ENCODE measurements around the gene DOCK3. TPM values are rescaled to one million over a fixed set of nuclear protein-coding genes. Genes with fewer than 3 reads are reported as not detected.
"Not testable (repeated sequence)": the region's sequence is repeated elsewhere in the genome, so short reads cannot be mapped to it uniquely, and the experiment has no call there.

DOCK3 gene
- polyA plus RNA-seq, 1 donor, result 2.1 TPM

DNA sequence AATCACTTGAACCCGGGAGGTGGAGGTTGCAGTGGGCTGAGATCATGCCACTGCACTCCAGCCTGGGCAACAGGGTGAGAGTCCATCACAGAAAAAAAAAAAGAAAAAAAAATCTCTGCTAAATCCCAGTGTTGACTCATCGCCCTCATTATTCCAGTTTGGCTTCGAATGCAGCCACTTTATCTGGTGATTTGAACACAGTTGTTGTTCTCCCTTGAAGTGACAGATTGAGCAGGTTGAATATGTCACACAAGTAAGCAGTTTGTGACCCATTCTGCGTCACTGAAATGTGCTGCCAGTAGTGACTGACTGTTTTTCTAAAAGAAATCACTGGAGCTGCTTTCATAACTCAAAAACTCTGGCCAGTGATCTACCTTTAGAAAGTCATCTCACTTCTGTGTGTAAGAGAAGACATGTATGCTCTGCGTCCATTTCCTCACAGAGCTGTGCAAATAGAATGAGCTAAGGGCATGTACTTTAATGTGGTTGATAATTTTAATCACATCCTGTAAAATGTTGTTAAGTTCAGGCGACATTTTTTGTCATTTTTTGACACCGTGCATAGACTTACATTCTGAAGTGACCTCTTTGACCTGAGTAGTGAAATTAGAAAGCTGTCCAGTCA, 12.5 kb downstream of the DOCK3 start:
- no peak for DNase-seq

DNA sequence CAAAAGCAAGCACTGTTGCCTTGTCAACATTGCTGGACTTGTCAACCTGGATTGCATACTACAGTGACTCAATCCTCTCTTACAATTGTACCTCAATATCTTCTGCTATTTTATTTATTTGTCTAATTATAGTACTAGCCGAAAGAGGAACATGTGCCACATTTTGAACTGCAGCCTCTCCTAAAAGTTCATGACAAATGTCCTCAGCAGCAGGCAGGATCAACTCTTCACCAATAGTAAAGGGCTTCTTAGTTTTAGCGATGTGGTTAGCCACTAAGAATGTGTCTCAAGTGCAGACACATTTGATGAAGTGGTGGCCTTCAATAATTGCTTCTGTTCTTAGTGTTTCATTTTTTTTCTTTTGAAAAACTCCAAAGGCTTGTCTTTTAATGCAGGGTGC, 13.2 kb downstream of the DOCK3 start:
- DNase-seq, result no peak

DNA sequence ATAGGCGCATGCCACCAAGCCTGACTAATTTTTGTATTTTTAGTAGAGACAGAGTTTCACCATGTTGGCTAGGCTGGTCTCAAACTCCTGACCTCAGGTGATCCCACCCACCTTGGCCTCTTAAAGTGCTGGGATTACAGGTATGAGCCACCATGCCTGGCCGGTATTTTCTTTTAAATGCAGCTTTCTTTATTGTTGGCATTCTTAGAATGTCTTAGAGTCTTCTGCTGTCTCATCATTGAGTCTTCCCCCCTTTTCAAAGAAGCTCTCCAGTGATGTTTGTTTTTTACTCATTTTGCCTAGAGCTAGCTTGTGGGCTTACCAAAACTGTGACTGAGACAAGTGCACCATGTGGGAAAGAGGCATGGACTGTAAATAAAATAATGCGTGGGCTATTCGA, 13.9 kb downstream of the DOCK3 start:
- DNase-seq, result not testable (repeated sequence)

- DNase-seq, result no peak
These were observed 14.8 kb downstream of the DOCK3 start for GRCh38 chr3:50689558-50689957.

DNA sequence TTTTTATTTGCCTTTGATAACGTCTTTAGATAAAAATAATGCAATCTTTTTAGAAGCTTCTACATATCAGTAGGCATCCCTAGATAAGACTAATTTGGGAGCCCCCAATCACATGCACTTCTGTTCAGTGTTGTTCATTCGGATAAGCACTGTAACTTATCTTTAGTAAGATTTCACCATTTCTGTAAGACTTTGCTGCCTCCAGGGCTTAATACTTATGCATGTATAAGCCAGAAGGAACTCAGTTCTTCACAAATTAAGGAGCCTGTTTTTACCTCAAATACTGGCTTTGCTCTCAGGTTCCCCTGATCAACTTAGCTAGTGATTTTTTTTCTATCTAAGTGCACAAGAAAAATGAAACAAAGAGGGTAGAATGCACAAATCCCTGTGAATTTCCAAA, 20.3 kb downstream of the DOCK3 start:
- no peak for DNase-seq

DNA sequence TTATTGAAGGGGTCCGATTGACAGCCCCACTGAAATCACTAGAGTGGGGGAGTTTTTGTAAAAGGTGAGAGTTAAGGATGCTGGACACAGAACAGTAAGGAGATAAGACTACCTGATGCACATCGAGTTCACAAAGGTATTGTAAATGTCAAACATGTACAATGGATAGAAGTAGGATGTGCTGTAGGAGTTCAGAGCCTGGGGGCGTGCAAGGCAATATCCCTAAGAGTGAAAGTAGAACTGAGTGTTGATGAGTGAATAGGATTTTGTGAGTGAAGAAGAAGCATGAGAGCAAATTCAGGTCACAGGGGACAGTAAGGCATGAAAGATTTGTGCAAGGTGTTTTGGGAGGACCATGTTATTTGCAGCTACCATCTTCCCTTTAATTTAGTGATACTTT, 21.5 kb downstream of the DOCK3 start:
- no peak for DNase-seq

DNA sequence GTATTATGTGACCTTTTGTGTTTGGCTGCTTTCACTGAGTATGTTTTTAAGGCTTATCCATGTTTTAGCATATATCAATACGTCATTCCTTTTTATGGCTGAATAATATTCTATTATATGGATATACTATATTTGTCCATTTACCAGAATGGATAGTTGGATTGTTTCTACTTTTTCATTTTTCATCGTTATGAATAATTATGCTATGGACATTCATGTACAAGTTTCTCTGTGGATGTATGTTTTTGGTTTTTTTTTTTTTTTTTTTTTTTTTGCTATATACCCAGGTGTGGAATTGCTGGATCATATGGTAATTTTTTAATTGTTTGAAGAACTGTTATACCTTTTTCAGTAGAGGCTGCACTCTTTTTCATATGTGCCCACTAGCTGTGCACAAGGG, 23.5 kb downstream of the DOCK3 start:
- DNase-seq, result no peak

GRCh38 chr3:50708620-50709019, 33.9 kb downstream of the DOCK3 start:
- no peak for DNase-seq

GRCh38 chr3:50714946-50715345, 40.2 kb downstream of the DOCK3 start:
- DNase-seq, result no peak

DNA sequence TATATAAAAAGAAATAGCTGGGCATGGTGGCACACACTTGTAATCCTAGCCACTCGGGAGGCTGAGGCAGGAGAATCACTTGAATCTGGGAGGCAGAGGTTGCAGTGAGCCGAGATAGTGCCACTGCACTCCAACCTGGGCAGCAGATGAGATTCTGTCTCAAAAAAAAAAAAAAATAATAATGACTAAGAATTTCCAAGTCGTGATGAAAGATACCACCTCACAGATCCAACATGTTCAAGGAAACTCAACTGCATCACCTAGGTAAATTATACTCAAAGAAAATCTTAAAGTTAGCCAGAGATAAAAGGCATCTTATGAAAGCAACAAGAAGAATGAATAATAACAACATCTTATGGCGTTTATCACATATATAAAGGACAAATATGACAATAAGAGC, 50.1 kb downstream of the DOCK3 start:
- no peak for DNase-seq

DNA sequence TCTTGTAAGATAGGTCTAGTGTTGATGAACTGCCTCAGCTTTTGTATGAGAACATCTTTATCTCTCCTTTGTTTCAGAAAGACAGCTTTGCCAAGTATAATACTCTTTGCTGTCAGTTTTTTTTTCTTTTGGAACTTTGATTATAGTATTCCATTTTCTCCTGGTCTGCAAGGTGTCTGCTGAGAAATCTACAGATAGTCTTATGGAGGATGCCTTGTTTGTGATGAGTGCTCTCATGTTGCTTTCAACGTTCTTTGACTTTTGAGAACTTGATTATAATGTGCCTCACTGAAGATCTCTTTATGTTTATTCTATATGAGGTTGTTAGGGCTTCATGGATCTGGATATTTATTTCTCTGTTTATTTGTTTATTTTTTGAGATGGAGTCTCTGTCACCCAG, 60.3 kb downstream of the DOCK3 start:
- no peak for DNase-seq

GRCh38 chr3:50737193-50737905, 62.6 kb downstream of the DOCK3 start:
- no peak for DNase-seq

- DNase-seq, result no peak
These were observed 63.3 kb downstream of the DOCK3 start for GRCh38 chr3:50737906-50738598.

GRCh38 chr3:50743643-50744042, 68.9 kb downstream of the DOCK3 start:
- no peak for DNase-seq

GRCh38 chr3:50749822-50750221, 75.1 kb downstream of the DOCK3 start:
- DNase-seq, result no peak

- DNase-seq, result no peak
These were observed 84.3 kb downstream of the DOCK3 start for GRCh38 chr3:50759015-50759414.

DNA sequence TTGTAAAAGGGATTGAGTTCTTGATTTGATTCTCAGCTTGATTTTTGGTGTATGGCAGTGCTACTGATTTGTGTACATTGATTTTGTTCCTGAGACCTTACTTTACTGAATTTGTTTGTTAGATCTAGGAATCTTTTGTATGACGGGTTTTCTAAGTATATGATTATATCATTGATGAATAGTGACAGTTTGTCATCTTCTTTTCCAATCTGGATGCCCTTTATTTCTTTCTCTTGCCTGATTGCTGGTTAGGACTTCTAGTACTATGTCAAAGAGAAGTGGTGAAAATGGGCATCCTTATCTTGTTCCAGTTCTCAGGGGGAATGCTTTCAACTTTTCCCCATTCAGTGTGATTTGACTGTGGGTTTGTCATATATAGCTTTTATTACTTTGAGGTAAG, 103.0 kb downstream of the DOCK3 start:
- no peak for DNase-seq

DNA sequence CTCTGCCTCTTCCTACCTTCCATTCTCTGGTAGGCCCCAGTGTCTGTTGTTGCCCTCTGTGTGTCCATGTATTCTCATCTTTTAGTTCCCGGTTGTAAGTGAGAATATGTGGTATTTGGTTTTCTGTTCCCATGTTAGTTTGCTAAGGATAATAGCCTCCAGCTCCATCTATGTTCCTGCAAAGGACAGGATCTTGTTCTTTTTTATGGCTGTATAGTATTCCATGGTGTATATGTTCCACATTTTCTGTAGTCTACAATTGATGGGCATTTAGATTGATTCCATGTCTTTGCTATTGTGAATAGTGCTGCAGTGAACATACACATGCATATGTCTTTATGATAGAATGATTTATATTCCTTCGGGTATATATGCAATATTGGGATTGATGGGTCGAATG, 107.0 kb downstream of the DOCK3 start:
- DNase-seq, result not testable (repeated sequence)

DNA sequence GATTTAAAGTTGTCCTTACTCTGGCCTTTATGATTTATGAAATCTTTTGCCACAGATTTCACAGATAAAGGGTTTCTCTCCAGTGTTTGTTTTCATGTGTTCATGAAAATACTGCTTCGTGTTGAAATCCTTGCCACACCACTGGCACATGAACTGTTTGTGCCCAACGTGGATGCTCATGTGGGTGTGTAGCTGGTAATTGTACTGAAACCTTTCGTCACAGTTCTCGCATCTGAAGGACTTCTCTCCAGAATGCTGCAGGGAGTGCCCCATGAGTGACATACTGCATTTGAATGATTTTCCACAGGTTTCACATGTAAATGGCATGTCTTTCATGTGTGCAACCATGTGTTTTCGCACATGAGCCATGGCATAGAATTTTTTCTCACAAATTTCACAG, 111.9 kb downstream of the DOCK3 start:
- no peak for DNase-seq

- DNase-seq, result not testable (repeated sequence)
These were observed 116.2 kb downstream of the DOCK3 start for GRCh38 chr3:50790894-50791293.

DNA sequence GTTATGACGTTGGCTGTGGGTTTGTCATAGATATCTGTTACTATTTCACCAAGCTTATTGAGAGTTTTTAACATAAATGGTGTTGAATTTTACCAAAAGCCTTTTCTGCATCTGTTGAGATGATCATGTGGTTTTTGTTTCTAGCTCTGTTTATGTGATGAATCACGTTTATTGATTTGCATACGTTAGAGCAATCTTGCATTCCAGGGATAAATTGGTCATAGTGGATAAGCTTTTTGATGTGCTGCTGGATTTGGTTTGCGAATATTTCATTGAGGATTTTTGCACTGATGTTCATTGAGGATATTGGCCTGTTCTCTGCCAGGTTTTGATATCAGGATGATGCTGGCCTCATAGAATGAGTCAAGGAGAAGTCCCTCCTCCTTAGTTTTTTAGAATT, 117.8 kb downstream of the DOCK3 start:
- DNase-seq, result no peak

DNA sequence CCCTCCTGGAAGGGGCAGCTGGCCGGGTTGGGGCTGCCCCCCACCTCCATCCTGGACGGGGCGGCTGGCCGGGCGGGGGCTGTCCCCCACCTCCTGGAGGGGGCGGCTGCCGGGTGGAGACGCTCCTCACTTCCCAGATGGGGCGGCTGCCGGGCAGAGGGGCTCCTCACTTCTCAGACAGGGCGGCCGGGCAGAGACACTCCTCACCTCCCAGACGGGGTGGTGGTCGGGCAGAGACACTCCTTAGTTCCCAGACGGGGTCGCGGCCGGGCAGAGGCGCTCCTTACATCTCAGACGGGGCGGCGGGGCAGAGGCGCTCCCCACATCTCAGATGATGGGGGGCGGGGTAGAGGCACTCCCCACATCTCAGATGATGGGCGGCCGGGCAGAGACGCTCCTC, 129.1 kb downstream of the DOCK3 start:
- not testable (repeated sequence) for DNase-seq

DNA sequence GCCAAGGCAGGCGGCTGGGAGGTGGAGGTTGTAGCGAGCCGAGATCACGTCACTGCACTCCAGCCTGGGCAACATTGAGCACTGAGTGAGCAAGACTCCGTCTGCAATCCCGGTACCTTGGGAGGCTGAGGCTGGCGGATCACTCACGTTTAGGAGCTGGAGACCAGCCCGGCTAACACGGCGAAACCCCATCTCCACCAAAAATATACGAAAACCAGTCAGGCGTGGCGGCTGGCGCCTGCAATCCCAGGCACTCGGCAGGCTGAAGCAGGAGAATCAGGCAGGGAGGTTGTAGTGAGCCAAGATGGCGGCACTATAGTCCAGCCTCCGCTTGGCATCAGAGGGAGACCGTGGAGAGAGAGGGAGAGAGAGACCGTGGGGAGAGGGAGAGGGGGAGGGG, 129.6 kb downstream of the DOCK3 start:
- not testable (repeated sequence) for DNase-seq

DNA sequence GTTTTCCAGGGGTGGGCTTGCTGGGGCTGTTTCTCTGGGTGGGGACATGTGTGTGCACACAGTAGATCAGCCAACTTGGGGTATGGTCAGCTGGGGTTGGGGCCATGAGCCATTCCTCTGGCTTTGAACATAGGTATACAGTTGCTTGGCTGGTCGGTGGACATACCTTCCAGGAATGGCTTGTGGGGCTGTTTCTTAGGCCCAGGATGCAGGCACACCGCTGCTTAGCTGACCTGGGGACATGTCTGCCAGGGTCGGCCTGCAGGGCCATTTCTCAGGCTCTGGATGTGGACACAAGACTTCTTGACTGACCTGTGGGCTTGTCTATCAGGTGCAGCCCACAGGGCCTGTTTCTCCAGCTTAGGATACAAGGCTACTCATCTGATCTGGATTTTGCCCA, 130.6 kb downstream of the DOCK3 start:
- DNase-seq, result no peak

Data from left kidney (tissue), 2 donors.